Liver (tissue), 9 donors: ENCODE results near the gene CNST. TPM values are rescaled to one million over a fixed set of nuclear protein-coding genes. Genes with fewer than 3 reads are reported as not detected.
A peak's percentile ranks its signal among the peaks of the same experiment; 100 is the strongest.
"Not testable (repeated sequence)": the region's sequence is repeated elsewhere in the genome, so short reads cannot be mapped to it uniquely, and the experiment has no call there.

Source experiments
- DNase-seq: peaks from one replicate; pipeline ENCODE4 v3.0.0-alpha.2; 2017; ENCODE audit warnings: low spot score
- H3K27ac ChIP-seq, 2 donors: one replicate each; pipeline ENCODE4 v1.7.0; 2013; ENCODE audit warnings: inconsistent platforms in 2 of 2, low read length in 2 of 2, control low read depth in 1 of 2, low read depth in 1 of 2, mild to moderate bottlenecking in 1 of 2
- H3K27me3 ChIP-seq, 4 donors: one replicate each; pipeline versions ENCODE4 v1.6.1 to v1.7.0; 2013; ENCODE audit warnings: low read length in 3 of 4, inconsistent platforms in 1 of 4, mild to moderate bottlenecking in 1 of 4, moderate library complexity in 1 of 4; ENCODE audit not compliant: control insufficient read depth in 4 of 4, insufficient read depth in 4 of 4
- H3K36me3 ChIP-seq, 4 donors: one replicate each; pipeline versions ENCODE4 v1.6.1 to v1.7.0; 2013; ENCODE audit warnings: low read length in 3 of 4, mild to moderate bottlenecking in 3 of 4, low read depth in 1 of 4, moderate library complexity in 1 of 4; ENCODE audit not compliant: control insufficient read depth in 4 of 4, insufficient read depth in 3 of 4
- H3K4me1 ChIP-seq, 4 donors: one replicate each; pipeline versions ENCODE4 v1.6.1 to v1.7.0; 2013; ENCODE audit warnings: low read length in 3 of 4, mild to moderate bottlenecking in 3 of 4, moderate library complexity in 1 of 4; ENCODE audit not compliant: control insufficient read depth in 4 of 4, insufficient read depth in 4 of 4
- H3K4me3 ChIP-seq, 3 donors: one replicate each; pipeline versions ENCODE4 v1.6.1 to v1.7.0; 2013; ENCODE audit warnings: low read length in 3 of 3, control low read depth in 1 of 3, low read depth in 1 of 3, mild to moderate bottlenecking in 1 of 3
- H3K9ac ChIP-seq, 2 donors: one replicate each; pipeline ENCODE4 v1.7.0; 2013; ENCODE audit warnings: low read length in 2 of 2, mild to moderate bottlenecking in 2 of 2, moderate library complexity in 2 of 2, control low read depth in 1 of 2, low read depth in 1 of 2
- H3K9me3 ChIP-seq, 4 donors: one replicate each; pipeline versions ENCODE4 v1.6.1 to v1.7.0; 2013; ENCODE audit warnings: low read length in 3 of 4; ENCODE audit not compliant: control insufficient read depth in 4 of 4
- ATF3 ChIP-seq: IDR thresholded peaks from 2 replicates; pipeline ENCODE4 v1.6.1; 2016; ENCODE audit warnings: antibody characterized with exemption
- HNF4A ChIP-seq, 2 donors: conservative IDR thresholded peaks; 2 replicates each; pipeline ENCODE4 v1.6.1; 2016; ENCODE audit warnings: antibody characterized with exemption in 2 of 2, mild to moderate bottlenecking in 2 of 2
- HNF4G ChIP-seq: IDR thresholded peaks from 2 replicates; pipeline ENCODE4 v1.6.1; 2016; ENCODE audit warnings: antibody characterized with exemption
- JUND ChIP-seq, 2 donors: IDR thresholded peaks; 2 replicates each; pipeline ENCODE4 v1.6.1; 2016; ENCODE audit warnings: antibody characterized with exemption in 2 of 2
- NR2F2 ChIP-seq: IDR thresholded peaks from 2 replicates; pipeline ENCODE4 v1.6.1; 2016; ENCODE audit warnings: antibody characterized with exemption
- RAD21 ChIP-seq, 2 donors: IDR thresholded peaks; 2 replicates each; pipeline ENCODE4 v1.6.1; 2016; ENCODE audit warnings: antibody characterized with exemption in 2 of 2, mild to moderate bottlenecking in 2 of 2
- REST ChIP-seq: IDR thresholded peaks from 2 replicates; pipeline ENCODE4 v1.6.1; 2016; ENCODE audit warnings: antibody characterized with exemption, mild to moderate bottlenecking
- RXRA ChIP-seq, 2 donors: IDR thresholded peaks; 2 replicates each; pipeline ENCODE4 v1.6.1; 2017 to 2018; ENCODE audit warnings: antibody characterized with exemption in 2 of 2, mild to moderate bottlenecking in 1 of 2
- SP1 ChIP-seq: IDR thresholded peaks from 2 replicates; pipeline ENCODE4 v1.6.1; 2018; ENCODE audit warnings: antibody characterized with exemption, mild to moderate bottlenecking
- ZBTB33 ChIP-seq: IDR thresholded peaks from 2 replicates; pipeline ENCODE4 v1.6.1; 2016; ENCODE audit warnings: antibody characterized with exemption
- WGBS: extraction: QIAGEN DNeasy Blood & Tissue Kit; methylation state at CpG from one replicate; pipeline ENCODE4 v1.1.7; 2013; 5-methylcytosine and 5-hydroxymethylcytosine counted together
- polyA plus RNA-seq, 2 donors: library from polyadenylated mRNA; stranded (reverse) in 1 of 2; unstranded in 1 of 2; fragments of 200-250 nt in 1 of 2; fragments of >200 nt in 1 of 2; fragmentation: Nextera tagmentation in 1 of 2; extraction: Ambion mirVana in 1 of 2; gene quantifications; one replicate each; pipeline versions ENCODE4 v1.2.1 to v1.2.3, GENCODE V29; 2013 to 2015
- total RNA-seq, 2 donors: library from RNA; depleted of rRNA; stranded (reverse); fragments of >200 nt; gene quantifications; one replicate each; pipeline ENCODE4 v1.2.3, GENCODE V29; 2014
- donor health status: healthy.
- donor health status: healthy.
- donor health status: healthy.
- donor health status: healthy.
- donor health status: healthy.

The CNST gene
- total and polyA plus RNA-seq, 4 donors, result 6.1 to 36.3 (median 12.1) TPM

- TF ChIP-seq ZBTB33, result no peak
These were observed 8.2 kb upstream of the CNST start (continued) for GRCh38 chr1:246558041-246558440.

- Histone ChIP-seq H3K27me3 (no peaks in the 10 kb centered on the region), H3K36me3 (peaks cover 2 to 27% (median 14%) of the 10 kb centered on the region in 4 donors), H3K9me3 (no peaks in the 10 kb centered on the region), H3K27ac (peak overlapping the region in 1 of 2 donors; percentile 35), H3K4me3 (no peak overlapping the region), H3K4me1 (peaks cover 3 to 18% (median 10%) of the 10 kb centered on the region in 4 donors), H3K9ac (no peak overlapping the region)
- no peak for DNase-seq
- TF ChIP-seq ATF3, result no peak
- TF ChIP-seq HNF4A (conservative IDR thresholded peaks at IDR 0.05), result peak; percentile 40 to 48
- TF ChIP-seq REST, result no peak
- TF ChIP-seq SP1, result peak; percentile 7
- peak; percentile 44 to 51 for TF ChIP-seq RXRA (IDR thresholded peaks at IDR 0.05)
- WGBS, result 61% methylated on average over 4 of the region's 4 CpGs
These were observed 6.9 kb upstream of the CNST start for GRCh38 chr1:246559310-246559709.

- not testable (repeated sequence) for H3K4me3 ChIP-seq, H3K9ac ChIP-seq, H3K9me3 ChIP-seq, H3K27me3 ChIP-seq, H3K27ac ChIP-seq, DNase-seq
- 94% methylated on average over 10 of the region's 10 CpGs for WGBS
- peaks cover 0 to 20% (median 10%) of the 10 kb centered on the region in 4 donors for H3K36me3 ChIP-seq
- peaks cover 4 to 31% (median 18%) of the 10 kb centered on the region in 4 donors for H3K4me1 ChIP-seq
These were observed 5.4 kb upstream of the CNST start for GRCh38 chr1:246560833-246561232.

GRCh38 chr1:246564839-246565750, 1.2 kb upstream of the CNST start:
- DNase-seq, result no peak
- Histone ChIP-seq H3K36me3 (peaks cover 0 to 8% (median 2%) of the 10 kb centered on the region in 4 donors), H3K27me3 (no peaks in the 10 kb centered on the region), H3K27ac (peak overlapping the region; percentile 92 to 96), H3K4me3 (peak overlapping the region; percentile 59 to 99 (median 91)), H3K9ac (peak overlapping the region; percentile 79 to 87), H3K9me3 (no peaks in the 10 kb centered on the region), H3K4me1 (peaks cover 3 to 28% (median 17%) of the 10 kb centered on the region in 4 donors)
- no peak for TF ChIP-seq SP1
- TF ChIP-seq NR2F2, result no peak
- TF ChIP-seq ZBTB33, result no peak
- TF ChIP-seq RAD21 (IDR thresholded peaks at IDR 0.05), result no peak
- no peak for TF ChIP-seq JUND (IDR thresholded peaks at IDR 0.05)
- TF ChIP-seq HNF4G, result no peak
- 32% methylated on average over 33 of the region's 33 CpGs for WGBS
